ENCODE measurements around the gene ARID1B. TPM values are rescaled to one million over a fixed set of nuclear protein-coding genes. Genes with fewer than 3 reads are reported as not detected.

ARID1B gene
- polyA plus RNA-seq, 1 donor: 66.0 TPM

DNA sequence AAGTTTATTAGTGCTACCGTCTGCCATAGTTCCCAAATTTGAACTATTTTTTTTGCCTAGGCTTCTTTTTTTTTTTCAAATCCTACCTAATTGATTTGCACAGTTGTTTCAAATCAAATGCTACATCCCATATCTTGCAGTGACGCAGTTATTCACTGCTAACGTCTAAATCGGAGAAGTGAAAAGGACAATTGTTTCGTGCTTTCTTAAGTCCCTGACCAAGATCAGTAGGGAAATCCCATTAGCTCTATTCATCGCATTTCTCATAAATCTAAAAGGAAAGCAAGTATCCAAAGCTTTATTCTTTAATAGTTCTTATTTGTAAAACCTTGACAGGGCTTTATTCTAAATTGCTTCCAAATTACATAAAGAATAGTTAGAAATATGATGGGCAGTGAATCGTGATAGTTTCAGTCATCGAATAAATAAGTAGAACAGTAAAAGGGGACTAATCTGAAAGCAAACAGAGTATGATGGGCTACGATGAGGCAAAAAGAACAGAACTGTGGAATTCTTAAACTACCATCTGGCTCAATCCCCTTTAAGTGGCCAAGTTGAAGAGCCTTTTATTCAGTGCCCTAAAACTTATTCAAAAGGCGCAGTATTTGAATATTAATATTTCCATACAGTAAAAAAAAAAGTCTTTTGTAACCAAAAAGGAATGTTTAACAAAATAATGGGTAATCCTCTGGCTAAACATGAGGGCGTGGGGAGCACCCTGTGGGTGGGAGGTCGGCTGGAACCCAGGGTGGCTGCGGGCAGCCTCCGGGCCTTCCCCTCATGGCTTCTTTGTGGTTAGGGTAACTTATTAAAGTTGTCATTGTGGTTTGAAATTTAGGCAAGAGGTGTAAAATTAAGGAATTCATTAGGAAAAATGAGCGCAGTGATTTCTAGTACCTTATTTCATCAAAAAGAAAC is 3.0 kb upstream of the ARID1B start:
- DNase-seq (ENCODE audit: low read depth): no peak

DNA sequence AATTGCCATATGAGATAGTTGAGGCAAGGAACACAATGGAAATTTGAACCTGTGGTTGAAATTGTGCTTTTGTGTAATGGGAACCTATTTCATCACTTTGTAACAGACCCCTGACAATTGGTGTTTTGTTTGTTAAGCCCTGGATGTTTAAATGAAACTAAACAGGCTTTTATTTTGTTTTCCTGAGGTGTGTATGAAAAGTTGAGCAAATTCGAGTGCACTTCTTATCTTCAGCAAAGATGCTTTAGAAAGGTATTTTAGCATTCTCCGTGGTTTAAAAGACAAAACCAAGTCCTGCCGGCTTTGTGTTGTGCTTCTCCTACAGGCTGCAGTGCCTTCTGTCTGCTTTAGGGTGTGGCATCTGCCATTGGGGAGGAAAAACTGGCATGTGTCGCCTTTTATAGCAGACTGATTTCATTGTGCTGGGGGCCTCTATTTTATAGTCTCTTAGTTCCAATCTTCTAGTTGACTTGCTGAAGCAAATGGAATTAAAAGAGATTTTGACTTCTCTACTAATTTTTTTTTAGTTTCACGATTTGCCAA is 2.2 kb upstream of the ARID1B start:
- no peak for DNase-seq (ENCODE audit: low read depth)

DNA sequence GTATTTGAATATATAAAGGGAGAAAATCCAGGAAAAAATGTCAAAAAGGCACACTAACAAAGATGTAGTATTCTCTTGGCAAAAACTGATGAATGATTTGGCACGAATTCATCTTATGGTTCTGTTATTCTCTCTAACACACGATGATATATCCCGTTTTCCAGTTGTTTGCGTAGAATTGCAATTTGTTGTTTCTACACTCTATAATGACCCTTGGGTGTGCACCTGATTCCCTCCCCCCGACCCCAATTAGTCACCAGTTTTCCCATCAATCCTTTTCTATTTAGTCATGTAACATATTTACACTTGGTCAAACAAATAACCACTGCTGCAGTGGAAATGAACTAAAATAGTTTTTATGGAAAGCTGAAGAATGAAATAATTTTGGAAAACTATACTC is 1.5 kb upstream of the ARID1B start:
- no peak for DNase-seq (ENCODE audit: low read depth)

DNA sequence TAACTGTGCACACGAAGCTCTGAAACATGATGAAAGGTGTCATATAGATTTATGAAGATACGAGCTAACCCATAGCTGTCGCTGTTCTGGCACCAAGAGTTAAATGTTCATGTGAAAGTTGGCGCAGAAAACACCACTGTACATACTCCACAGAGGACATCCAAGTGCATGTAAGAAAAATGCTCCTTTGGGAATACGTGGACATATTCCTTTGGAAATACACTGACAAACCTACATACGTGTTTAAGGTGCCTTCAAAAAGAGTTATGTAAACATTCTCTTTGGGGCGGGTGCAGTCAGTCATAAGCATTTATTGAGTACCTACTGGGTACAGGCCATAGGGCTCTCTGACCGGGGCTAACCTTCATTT is 723 bp upstream of the ARID1B start:
- no peak for DNase-seq (ENCODE audit: low read depth)

DNA sequence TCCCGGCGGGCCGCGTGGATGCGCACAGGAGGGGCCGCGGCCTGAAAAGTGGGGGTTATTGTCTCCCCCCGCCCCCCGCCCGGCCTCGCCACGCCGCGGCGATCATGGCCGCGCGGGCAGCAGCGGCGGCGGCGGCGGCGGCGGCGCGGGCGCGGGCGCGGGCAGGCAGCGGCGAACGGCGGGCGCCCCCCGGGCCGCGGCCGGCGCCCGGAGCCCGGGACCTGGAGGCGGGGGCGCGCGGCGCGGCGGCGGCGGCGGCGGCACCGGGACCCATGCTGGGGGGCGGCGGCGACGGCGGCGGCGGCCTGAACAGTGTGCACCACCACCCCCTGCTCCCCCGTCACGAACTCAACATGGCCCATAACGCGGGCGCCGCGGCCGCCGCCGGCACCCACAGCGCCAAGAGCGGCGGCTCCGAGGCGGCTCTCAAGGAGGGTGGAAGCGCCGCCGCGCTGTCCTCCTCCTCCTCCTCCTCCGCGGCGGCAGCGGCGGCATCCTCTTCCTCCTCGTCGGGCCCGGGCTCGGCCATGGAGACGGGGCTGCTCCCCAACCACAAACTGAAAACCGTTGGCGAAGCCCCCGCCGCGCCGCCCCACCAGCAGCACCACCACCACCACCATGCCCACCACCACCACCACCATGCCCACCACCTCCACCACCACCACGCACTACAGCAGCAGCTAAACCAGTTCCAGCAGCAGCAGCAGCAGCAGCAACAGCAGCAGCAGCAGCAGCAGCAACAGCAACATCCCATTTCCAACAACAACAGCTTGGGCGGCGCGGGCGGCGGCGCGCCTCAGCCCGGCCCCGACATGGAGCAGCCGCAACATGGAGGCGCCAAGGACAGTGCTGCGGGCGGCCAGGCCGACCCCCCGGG is 637 bp downstream of the ARID1B start:
- no peak for DNase-seq (ENCODE audit: low read depth)

DNA sequence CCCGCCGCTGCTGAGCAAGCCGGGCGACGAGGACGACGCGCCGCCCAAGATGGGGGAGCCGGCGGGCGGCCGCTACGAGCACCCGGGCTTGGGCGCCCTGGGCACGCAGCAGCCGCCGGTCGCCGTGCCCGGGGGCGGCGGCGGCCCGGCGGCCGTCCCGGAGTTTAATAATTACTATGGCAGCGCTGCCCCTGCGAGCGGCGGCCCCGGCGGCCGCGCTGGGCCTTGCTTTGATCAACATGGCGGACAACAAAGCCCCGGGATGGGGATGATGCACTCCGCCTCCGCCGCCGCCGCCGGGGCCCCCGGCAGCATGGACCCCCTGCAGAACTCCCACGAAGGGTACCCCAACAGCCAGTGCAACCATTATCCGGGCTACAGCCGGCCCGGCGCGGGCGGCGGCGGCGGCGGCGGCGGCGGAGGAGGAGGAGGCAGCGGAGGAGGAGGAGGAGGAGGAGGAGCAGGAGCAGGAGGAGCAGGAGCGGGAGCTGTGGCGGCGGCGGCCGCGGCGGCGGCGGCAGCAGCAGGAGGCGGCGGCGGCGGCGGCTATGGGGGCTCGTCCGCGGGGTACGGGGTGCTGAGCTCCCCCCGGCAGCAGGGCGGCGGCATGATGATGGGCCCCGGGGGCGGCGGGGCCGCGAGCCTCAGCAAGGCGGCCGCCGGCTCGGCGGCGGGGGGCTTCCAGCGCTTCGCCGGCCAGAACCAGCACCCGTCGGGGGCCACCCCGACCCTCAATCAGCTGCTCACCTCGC is 1.5 kb downstream of the ARID1B start:
- no peak for DNase-seq (ENCODE audit: low read depth)

- no peak for DNase-seq (ENCODE audit: low read depth)
These were observed 2.3 kb downstream of the ARID1B start for GRCh38 chr6:156779206-156780094.

- no peak for DNase-seq (ENCODE audit: low read depth)
These were observed 3.0 kb downstream of the ARID1B start for GRCh38 chr6:156780102-156780641.

DNA sequence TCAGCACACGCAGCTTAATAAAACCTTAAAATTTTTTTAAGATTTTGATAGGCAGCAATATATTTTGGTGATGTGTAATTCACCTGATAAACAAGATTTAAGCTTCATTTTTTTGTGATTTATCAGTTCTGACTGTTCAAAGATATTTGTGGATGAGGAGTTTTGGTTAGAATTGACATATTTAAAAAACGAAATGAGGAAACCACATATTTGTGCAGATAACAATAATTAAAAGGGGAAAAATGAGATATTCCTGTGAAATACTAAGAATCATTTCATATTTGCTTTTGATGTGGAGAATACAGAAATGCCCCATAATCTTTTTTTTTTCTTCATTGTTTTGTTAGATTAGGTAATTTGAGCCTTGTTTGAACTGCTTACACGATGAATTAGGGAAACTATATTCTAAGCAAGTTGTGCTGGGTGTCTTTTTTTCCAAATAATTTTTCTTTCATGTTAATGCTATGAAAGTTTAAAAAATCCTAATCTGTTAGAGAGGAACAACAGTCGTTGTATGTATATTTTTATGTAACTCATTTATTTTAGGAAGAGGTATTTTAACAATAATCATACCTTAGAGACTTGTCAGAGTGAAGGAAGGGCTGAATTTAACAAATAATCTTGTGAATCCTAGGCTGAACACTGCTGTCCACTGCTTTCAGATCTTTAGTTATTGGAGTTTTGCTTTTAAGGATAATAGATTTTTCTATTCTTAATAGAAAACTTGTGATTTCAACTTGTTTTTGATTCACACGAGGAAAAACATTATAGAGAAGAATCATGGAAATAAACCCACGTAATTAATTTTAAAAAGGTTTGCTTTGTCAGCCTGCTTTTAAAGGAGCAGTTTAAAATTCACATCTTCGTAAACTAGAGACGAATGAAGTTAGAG is 4.0 kb downstream of the ARID1B start:
- DNase-seq (ENCODE audit: low read depth): no peak

DNA sequence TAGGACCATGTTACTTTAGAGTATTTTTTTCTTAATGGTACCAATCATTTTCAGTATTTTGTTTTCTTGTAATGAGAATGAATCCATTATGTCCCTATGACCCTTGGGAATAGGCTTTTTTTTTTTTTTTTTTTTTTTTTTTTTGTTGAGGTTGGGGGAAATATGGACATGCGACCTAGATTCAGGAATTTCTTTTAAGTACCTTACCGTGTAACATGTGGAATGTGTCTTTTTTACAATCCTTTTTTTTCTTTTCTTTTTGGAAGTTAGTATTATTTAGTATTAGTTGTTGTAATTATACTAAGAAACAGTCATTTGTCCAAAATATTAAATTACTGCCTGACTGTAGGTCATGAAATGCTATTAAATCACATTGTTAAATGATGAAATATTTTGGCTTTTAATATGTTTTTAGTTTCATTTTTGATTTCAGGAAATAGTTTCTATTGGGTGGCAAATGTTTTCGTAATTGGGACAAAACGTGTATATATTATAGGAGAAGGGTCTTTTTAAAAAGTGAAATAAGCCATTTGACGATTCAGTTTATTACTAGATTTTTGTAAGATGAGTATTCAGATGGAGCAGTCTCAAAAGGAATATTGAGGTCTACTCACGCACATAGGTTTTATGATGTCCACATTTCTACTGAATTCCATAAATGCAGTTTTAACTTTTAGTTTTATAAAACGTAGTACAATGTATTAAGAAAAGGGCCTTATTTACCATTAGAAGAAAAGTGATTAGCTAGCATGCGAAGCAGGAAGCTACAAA is 4.9 kb downstream of the ARID1B start:
- DNase-seq (ENCODE audit: low read depth): no peak

GRCh38 chr6:156782691-156783320 is 5.6 kb downstream of the ARID1B start:
- DNase-seq (ENCODE audit: low read depth): no peak

DNA sequence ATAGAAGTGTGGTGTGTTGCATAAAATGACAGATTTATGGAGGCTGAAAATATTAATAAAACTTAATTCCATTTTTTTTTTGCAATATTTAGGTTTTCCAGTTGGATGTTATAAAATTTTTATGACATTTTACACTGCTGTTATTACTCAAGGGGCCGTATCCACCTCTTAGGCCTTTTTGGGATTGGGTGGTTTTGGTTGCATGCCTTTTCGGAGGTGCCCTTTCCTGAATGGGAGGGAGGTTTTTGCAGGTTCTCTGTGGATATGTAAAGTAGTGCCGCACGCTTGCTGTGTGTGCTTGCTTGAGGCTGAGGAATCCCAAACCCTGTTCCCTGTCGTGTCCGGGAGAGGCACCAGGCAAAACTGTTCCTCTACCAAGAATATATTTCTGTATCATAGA is 6.8 kb downstream of the ARID1B start:
- DNase-seq (ENCODE audit: low read depth): no peak

- DNase-seq (ENCODE audit: low read depth): no peak
These were observed 9.5 kb downstream of the ARID1B start for GRCh38 chr6:156786652-156787051.

GRCh38 chr6:156787569-156788492 is 10.7 kb downstream of the ARID1B start:
- DNase-seq (ENCODE audit: low read depth): no peak

DNA sequence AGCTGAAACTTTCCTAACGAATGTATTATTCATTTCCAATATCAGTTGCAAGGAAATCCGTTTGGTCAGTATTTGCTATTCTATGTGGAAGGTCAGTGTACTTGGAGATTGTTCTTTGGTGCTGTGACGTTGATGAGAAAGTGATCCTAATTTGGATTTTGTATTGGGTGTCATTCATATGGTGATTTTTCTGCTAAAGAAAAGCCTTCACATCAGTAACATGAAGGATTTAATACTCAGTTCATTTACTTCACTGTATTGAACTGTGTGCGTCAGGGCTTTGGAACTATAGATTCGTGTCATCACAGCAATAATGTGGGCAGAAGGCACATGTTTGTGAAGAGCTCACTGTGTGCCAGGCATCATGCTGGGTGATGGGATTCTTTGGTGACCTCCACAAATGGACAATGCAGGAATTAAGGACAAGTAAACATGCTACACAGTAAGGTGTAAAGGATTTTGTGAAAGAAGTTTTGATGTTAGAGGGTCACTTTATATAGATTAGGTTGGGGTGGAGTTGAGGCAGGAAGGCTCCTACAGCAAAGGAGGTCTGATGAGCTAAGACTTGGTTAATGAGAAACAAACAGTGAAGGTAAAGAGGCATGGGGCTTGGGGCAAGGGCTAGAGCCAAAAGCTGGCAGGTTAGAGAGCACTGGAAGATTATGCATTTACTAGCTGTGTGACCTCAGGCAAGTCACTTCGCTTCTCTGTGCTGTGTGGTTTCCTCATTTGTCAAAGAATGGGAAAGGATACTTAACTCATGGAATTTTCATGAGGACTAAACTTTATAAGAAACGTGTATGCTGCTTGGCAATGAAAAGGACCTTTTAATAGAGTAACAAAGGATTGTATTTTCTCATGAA is 12.1 kb downstream of the ARID1B start:
- DNase-seq (ENCODE audit: low read depth): no peak

GRCh38 chr6:156790711-156791319 is 13.6 kb downstream of the ARID1B start:
- DNase-seq (ENCODE audit: low read depth): no peak

All from forelimb muscle (tissue), 1 donor.